ENCODE measurements around the gene MED12L. TPM values are rescaled to one million over a fixed set of nuclear protein-coding genes. Genes with fewer than 3 reads are reported as not detected.

Gene MED12L
- polyA plus RNA-seq, 1 donor from 2014 or later, result 28.5 TPM

DNA sequence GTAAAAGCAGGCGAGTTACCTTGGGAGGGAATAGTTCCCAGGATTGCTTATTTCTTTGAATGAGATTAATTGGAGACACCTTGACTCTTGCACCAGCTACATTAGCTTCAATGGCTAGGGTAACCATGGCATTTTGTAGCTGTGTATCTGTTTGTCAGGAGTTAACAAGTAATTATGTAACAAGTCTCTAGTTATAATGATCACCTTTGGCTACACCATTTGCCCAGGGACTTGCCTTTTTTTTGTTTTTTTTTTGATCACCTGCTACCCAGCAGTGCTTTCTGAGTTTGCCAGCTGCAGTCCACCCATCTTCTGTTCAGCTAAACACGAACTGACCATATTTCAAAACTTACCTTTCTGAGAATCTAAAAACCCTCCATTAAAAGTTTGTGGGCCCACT lies 2.2 kb downstream of the MED12L start:
- Histone ChIP-seq H3K27ac (ENCODE audit: low read length) (peak overlapping the region; percentile 91), H3K9ac (ENCODE audit: low read length) (peak overlapping the region; percentile 86), H3K79me2 (replicated peaks; ENCODE audit: insufficient read depth, low read length) (peaks cover 66% of the 10 kb centered on the region), H3K36me3 (ENCODE audit: insufficient read depth, low read length) (no peaks in the 10 kb centered on the region), H3K27me3 (ENCODE audit: insufficient read depth, low read depth, low read length) (no peaks in the 10 kb centered on the region), H3K4me2 (ENCODE audit: low read length) (peak overlapping the region; percentile 59), H4K20me1 (ENCODE audit: insufficient read depth) (peaks cover 10% of the 10 kb centered on the region), H2AFZ (ENCODE audit: low read depth, low read length) (no peak overlapping the region), H3F3A (ENCODE audit: insufficient read depth, low read length, poor library complexity, severe bottlenecking) (no peaks in the 10 kb centered on the region), H3K9me2 (ENCODE audit: insufficient read depth, low read length) (no peaks in the 10 kb centered on the region), H3K4me3 (ENCODE audit: low read length) (peak overlapping the region; percentile 97), H3K9me3 (ENCODE audit: low read length) (no peaks in the 10 kb centered on the region)
- TF ChIP-seq EP300 (conservative IDR thresholded peaks at IDR 0.05; ENCODE audit: poor library complexity, severe bottlenecking) (no peak), RAD21 (conservative IDR thresholded peaks at IDR 0.05) (no peak), TAF1 (IDR thresholded peaks at IDR 0.05; ENCODE audit: low read depth) (no peak), POLR2AphosphoS5 (IDR thresholded peaks at IDR 0.05) (no peak), MXI1 (conservative IDR thresholded peaks at IDR 0.05; ENCODE audit: poor library complexity, severe bottlenecking) (no peak), EZH2 (IDR thresholded peaks at IDR 0.05; ENCODE audit: borderline replicate concordance, insufficient read depth, low read length, poor library complexity, severe bottlenecking) (no peak), SMC3 (conservative IDR thresholded peaks at IDR 0.05; ENCODE audit: poor library complexity) (no peak)
- TF ChIP-seq, protein P1, sequence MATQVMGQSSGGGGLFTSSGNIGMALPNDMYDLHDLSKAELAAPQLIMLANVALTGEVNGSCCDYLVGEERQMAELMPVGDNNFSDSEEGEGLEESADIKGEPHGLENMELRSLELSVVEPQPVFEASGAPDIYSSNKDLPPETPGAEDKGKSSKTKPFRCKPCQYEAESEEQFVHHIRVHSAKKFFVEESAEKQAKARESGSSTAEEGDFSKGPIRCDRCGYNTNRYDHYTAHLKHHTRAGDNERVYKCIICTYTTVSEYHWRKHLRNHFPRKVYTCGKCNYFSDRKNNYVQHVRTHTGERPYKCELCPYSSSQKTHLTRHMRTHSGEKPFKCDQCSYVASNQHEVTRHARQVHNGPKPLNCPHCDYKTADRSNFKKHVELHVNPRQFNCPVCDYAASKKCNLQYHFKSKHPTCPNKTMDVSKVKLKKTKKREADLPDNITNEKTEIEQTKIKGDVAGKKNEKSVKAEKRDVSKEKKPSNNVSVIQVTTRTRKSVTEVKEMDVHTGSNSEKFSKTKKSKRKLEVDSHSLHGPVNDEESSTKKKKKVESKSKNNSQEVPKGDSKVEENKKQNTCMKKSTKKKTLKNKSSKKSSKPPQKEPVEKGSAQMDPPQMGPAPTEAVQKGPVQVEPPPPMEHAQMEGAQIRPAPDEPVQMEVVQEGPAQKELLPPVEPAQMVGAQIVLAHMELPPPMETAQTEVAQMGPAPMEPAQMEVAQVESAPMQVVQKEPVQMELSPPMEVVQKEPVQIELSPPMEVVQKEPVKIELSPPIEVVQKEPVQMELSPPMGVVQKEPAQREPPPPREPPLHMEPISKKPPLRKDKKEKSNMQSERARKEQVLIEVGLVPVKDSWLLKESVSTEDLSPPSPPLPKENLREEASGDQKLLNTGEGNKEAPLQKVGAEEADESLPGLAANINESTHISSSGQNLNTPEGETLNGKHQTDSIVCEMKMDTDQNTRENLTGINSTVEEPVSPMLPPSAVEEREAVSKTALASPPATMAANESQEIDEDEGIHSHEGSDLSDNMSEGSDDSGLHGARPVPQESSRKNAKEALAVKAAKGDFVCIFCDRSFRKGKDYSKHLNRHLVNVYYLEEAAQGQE (IDR thresholded peaks at IDR 0.05; ENCODE audit: borderline replicate concordance), result no peak
- TF ChIP-seq, protein P2, sequence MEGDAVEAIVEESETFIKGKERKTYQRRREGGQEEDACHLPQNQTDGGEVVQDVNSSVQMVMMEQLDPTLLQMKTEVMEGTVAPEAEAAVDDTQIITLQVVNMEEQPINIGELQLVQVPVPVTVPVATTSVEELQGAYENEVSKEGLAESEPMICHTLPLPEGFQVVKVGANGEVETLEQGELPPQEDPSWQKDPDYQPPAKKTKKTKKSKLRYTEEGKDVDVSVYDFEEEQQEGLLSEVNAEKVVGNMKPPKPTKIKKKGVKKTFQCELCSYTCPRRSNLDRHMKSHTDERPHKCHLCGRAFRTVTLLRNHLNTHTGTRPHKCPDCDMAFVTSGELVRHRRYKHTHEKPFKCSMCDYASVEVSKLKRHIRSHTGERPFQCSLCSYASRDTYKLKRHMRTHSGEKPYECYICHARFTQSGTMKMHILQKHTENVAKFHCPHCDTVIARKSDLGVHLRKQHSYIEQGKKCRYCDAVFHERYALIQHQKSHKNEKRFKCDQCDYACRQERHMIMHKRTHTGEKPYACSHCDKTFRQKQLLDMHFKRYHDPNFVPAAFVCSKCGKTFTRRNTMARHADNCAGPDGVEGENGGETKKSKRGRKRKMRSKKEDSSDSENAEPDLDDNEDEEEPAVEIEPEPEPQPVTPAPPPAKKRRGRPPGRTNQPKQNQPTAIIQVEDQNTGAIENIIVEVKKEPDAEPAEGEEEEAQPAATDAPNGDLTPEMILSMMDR (IDR thresholded peaks at IDR 0.05; ENCODE audit: poor library complexity, severe bottlenecking), result no peak

DNA sequence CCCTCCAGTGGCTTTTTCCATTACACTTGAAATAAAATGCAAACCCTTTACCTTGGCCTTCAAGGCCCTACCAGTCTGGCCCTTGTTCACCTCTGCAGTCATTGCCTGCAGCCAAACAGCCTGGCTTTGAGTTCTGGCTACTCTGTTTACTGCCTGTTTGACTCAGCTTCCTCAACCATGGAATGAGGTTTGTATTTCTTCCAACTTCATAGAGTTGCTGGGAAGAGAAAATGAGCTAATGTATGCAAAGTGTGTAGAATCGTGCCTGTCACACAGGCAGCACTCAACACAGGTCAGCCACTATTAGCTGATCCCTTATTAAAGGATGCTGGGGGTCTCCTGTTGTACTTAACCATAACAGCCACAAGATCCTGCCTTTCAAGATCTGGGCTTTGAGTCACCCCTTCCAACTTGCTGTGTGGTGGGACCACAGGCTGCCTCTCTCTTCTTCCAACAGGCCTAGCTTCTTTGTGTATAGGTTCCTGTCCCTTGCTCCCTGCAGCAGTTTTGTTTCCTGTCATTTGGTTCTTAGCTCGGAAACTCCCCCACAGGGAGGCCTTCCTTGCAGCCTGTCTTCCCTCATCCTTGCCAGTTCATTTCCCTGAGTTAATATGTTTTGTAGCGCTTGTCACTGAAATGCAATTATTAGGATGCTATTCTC lies 6.4 kb downstream of the MED12L start:
- TF ChIP-seq, protein P2 (IDR thresholded peaks at IDR 0.05; ENCODE audit: poor library complexity, severe bottlenecking), result no peak
- TF ChIP-seq, protein P1 (IDR thresholded peaks at IDR 0.05; ENCODE audit: borderline replicate concordance), result no peak
- TF ChIP-seq MXI1 (conservative IDR thresholded peaks at IDR 0.05; ENCODE audit: poor library complexity, severe bottlenecking) (no peak), SMC3 (conservative IDR thresholded peaks at IDR 0.05; ENCODE audit: poor library complexity) (no peak), EZH2 (IDR thresholded peaks at IDR 0.05; ENCODE audit: borderline replicate concordance, insufficient read depth, low read length, poor library complexity, severe bottlenecking) (no peak), POLR2AphosphoS5 (IDR thresholded peaks at IDR 0.05) (no peak), TAF1 (IDR thresholded peaks at IDR 0.05; ENCODE audit: low read depth) (no peak), RAD21 (conservative IDR thresholded peaks at IDR 0.05) (no peak), EP300 (conservative IDR thresholded peaks at IDR 0.05; ENCODE audit: poor library complexity, severe bottlenecking) (no peak)
- H3K27ac ChIP-seq (ENCODE audit: low read length), result no peak overlapping the region
- peaks cover 10% of the 10 kb centered on the region for H4K20me1 ChIP-seq (ENCODE audit: insufficient read depth)
- peaks cover 96% of the 10 kb centered on the region for H3K79me2 ChIP-seq (replicated peaks; ENCODE audit: insufficient read depth, low read length)
- no peaks in the 10 kb centered on the region for H3K9me3 ChIP-seq (ENCODE audit: low read length)
- no peaks in the 10 kb centered on the region for H3K36me3 ChIP-seq (ENCODE audit: insufficient read depth, low read length)
- H3K27me3 ChIP-seq (ENCODE audit: insufficient read depth, low read depth, low read length), result no peaks in the 10 kb centered on the region
- no peaks in the 10 kb centered on the region for H3K9me2 ChIP-seq (ENCODE audit: insufficient read depth, low read length)
- no peaks in the 10 kb centered on the region for H3F3A ChIP-seq (ENCODE audit: insufficient read depth, low read length, poor library complexity, severe bottlenecking)
- H2AFZ ChIP-seq (ENCODE audit: low read depth, low read length), result no peak overlapping the region
- H3K4me3 ChIP-seq (ENCODE audit: low read length), result peak overlapping the region; percentile 97
- H3K9ac ChIP-seq (ENCODE audit: low read length), result no peak overlapping the region
- H3K4me2 ChIP-seq (ENCODE audit: low read length), result no peak overlapping the region
